Nephron (organoid): ENCODE measurements around the gene IGFBP5.

Source experiments
- H3K27ac Mint-ChIP-seq, 3 experiments: 2 replicates each; pipeline ENCODE4 v1.8.0; 2020; ENCODE audit warnings: mixed read lengths in 3 of 3, mild to moderate bottlenecking in 2 of 3, moderate library complexity in 1 of 3
- H3K27me3 Mint-ChIP-seq: 2 replicates; pipeline ENCODE4 v1.8.0; 2021; ENCODE audit warnings: low read depth, mild to moderate bottlenecking, moderate library complexity, mixed read lengths
- H3K36me3 Mint-ChIP-seq: 2 replicates; pipeline ENCODE4 v1.8.0; 2020; ENCODE audit warnings: low read depth, mixed read lengths
- H3K4me1 Mint-ChIP-seq: 2 replicates; pipeline ENCODE4 v1.8.0; 2020; ENCODE audit warnings: mixed read lengths
- H3K4me3 Mint-ChIP-seq, 3 experiments: 2 replicates each; pipeline ENCODE4 v1.8.0; 2020; ENCODE audit warnings: mild to moderate bottlenecking in 3 of 3, mixed read lengths in 3 of 3, moderate library complexity in 2 of 3
- H3K9me3 Mint-ChIP-seq: 2 replicates; pipeline ENCODE4 v1.8.0; 2020; ENCODE audit warnings: mixed read lengths
- CTCF ChIP-seq, 3 experiments: fragments of 200-600 bp; sonication (generic); IDR thresholded peaks; one replicate each; pipeline ENCODE4 v1.5.0; 2021; ENCODE audit warnings: antibody characterized with exemption in 3 of 3; ENCODE audit not compliant: unreplicated experiment in 3 of 3

Gene IGFBP5

GRCh38 chr2:216637472-216637871 lies 57.9 kb downstream of the IGFBP5 start:
- no peaks in the 10 kb centered on the region for H3K9me3 Mint-ChIP-seq
- H3K36me3 Mint-ChIP-seq: peaks cover 30% of the 10 kb centered on the region
- no peak for TF ChIP-seq CTCF (IDR thresholded peaks at IDR 0.05; ENCODE audit: unreplicated experiment in 3 of 3)
- peak overlapping the region; percentile 95 to 96 (median 95) for H3K27ac Mint-ChIP-seq
- peaks cover 48% of the 10 kb centered on the region for H3K4me1 Mint-ChIP-seq
- H3K4me3 Mint-ChIP-seq: peak overlapping the region; percentile 98 to 99 (median 98)
- peaks cover 6% of the 10 kb centered on the region for H3K27me3 Mint-ChIP-seq

- TF ChIP-seq CTCF (IDR thresholded peaks at IDR 0.05; ENCODE audit: unreplicated experiment in 3 of 3): no peak
- Mint-ChIP-seq H3K27me3 (peaks cover 7% of the 10 kb centered on the region), H3K9me3 (no peaks in the 10 kb centered on the region), H3K27ac (peak overlapping the region; percentile 95 to 96 (median 95)), H3K4me1 (peaks cover 49% of the 10 kb centered on the region), H3K4me3 (peak overlapping the region; percentile 98 to 99 (median 98)), H3K36me3 (peaks cover 27% of the 10 kb centered on the region)
Observed at GRCh38 chr2:216636551-216637450, 58.5 kb downstream of the IGFBP5 start.

- peaks cover 25% of the 10 kb centered on the region for H3K36me3 Mint-ChIP-seq
- H3K9me3 Mint-ChIP-seq: no peaks in the 10 kb centered on the region
- no peak for TF ChIP-seq CTCF (IDR thresholded peaks at IDR 0.05; ENCODE audit: unreplicated experiment in 3 of 3)
- peaks cover 49% of the 10 kb centered on the region for H3K4me1 Mint-ChIP-seq
- peak overlapping the region; percentile 98 to 99 (median 98) for H3K4me3 Mint-ChIP-seq
- peak overlapping the region; percentile 95 to 96 (median 95) for H3K27ac Mint-ChIP-seq
- H3K27me3 Mint-ChIP-seq: peaks cover 12% of the 10 kb centered on the region
Observed at GRCh38 chr2:216635701-216636550, 59.4 kb downstream of the IGFBP5 start.

- peak overlapping the region; percentile 98 to 99 (median 98) for H3K4me3 Mint-ChIP-seq
- no peak for TF ChIP-seq CTCF (IDR thresholded peaks at IDR 0.05; ENCODE audit: unreplicated experiment in 3 of 3)
- H3K27me3 Mint-ChIP-seq: peaks cover 12% of the 10 kb centered on the region
- peaks cover 49% of the 10 kb centered on the region for H3K4me1 Mint-ChIP-seq
- H3K9me3 Mint-ChIP-seq: no peaks in the 10 kb centered on the region
- H3K27ac Mint-ChIP-seq: peak overlapping the region; percentile 95 to 96 (median 95)
- H3K36me3 Mint-ChIP-seq: peaks cover 18% of the 10 kb centered on the region
Observed at GRCh38 chr2:216635171-216635570, 60.2 kb downstream of the IGFBP5 start.

GRCh38 chr2:216634370-216635148 lies 60.8 kb downstream of the IGFBP5 start:
- Mint-ChIP-seq H3K27me3 (peaks cover 12% of the 10 kb centered on the region), H3K9me3 (no peaks in the 10 kb centered on the region), H3K36me3 (peaks cover 13% of the 10 kb centered on the region), H3K27ac (peak overlapping the region; percentile 95 to 96 (median 95)), H3K4me3 (peak overlapping the region; percentile 98 to 99 (median 98)), H3K4me1 (peaks cover 44% of the 10 kb centered on the region)
- TF ChIP-seq CTCF (IDR thresholded peaks at IDR 0.05; ENCODE audit: unreplicated experiment in 3 of 3): no peak
